ENCODE results near the gene GJC2. TPM values are rescaled to one million over a fixed set of nuclear protein-coding genes. Genes with fewer than 3 reads are reported as not detected.

GJC2 gene
- total RNA-seq, 2 donors from 2014 or later: 1.9 to 4.1 TPM

GRCh38 chr1:228156515-228156881 is 6.8 kb downstream of the GJC2 start:
- H3K36me3 ChIP-seq: no peaks in the 10 kb centered on the region
- DNase-seq (ENCODE audit: low spot score): no peak
- no peaks in the 10 kb centered on the region for H3K9me3 ChIP-seq
- no peak overlapping the region for H3K4me3 ChIP-seq
- H3K27me3 ChIP-seq (replicated peaks; ENCODE audit: insufficient read depth): no peaks in the 10 kb centered on the region
- H3K27ac ChIP-seq: no peak overlapping the region
- WGBS: 76% methylated on average over 6 of the region's 9 CpGs
- no peaks in the 10 kb centered on the region for H3K4me1 ChIP-seq (replicated peaks)
- no peak for TF ChIP-seq POLR2A (IDR thresholded peaks at IDR 0.05)
- TF ChIP-seq POLR2AphosphoS5 (IDR thresholded peaks at IDR 0.05): no peak
- TF ChIP-seq CTCF (IDR thresholded peaks at IDR 0.05): no peak
- intact Hi-C loops (cut with DNase I): no loop called here

- H3K9me3 ChIP-seq: no peaks in the 10 kb centered on the region
- 90% methylated on average over 15 of the region's 24 CpGs for WGBS
- H3K27me3 ChIP-seq (replicated peaks; ENCODE audit: insufficient read depth): no peaks in the 10 kb centered on the region
- H3K36me3 ChIP-seq: no peaks in the 10 kb centered on the region
- TF ChIP-seq POLR2A (IDR thresholded peaks at IDR 0.05): no peak
- TF ChIP-seq CTCF (IDR thresholded peaks at IDR 0.05): no peak
- no peak for TF ChIP-seq POLR2AphosphoS5 (IDR thresholded peaks at IDR 0.05)
- intact Hi-C loops (cut with DNase I): no loop called here
- H3K4me3 ChIP-seq: no peak overlapping the region
- H3K27ac ChIP-seq: no peak overlapping the region
- DNase-seq (ENCODE audit: low spot score): no peak
- H3K4me1 ChIP-seq (replicated peaks): no peaks in the 10 kb centered on the region
These were observed 7.4 kb downstream of the GJC2 start for GRCh38 chr1:228156941-228157728.

GRCh38 chr1:228157729-228158126 is 8.0 kb downstream of the GJC2 start:
- intact Hi-C loops (cut with DNase I): no loop called here
- WGBS: 67% methylated on average over 27 of the region's 43 CpGs

GRCh38 chr1:228158151-228159007 is 8.6 kb downstream of the GJC2 start:
- no peak for DNase-seq (ENCODE audit: low spot score)
- Histone ChIP-seq H3K36me3 (no peaks in the 10 kb centered on the region), H3K4me3 (no peak overlapping the region), H3K4me1 (replicated peaks) (no peaks in the 10 kb centered on the region), H3K27me3 (replicated peaks; ENCODE audit: insufficient read depth) (no peaks in the 10 kb centered on the region), H3K9me3 (no peaks in the 10 kb centered on the region), H3K27ac (no peak overlapping the region)
- 50% methylated on average over 70 of the region's 98 CpGs for WGBS
- intact Hi-C loops (cut with DNase I): no loop called here
- TF ChIP-seq POLR2A (IDR thresholded peaks at IDR 0.05): no peak
- no peak for TF ChIP-seq CTCF (IDR thresholded peaks at IDR 0.05)
- no peak for TF ChIP-seq POLR2AphosphoS5 (IDR thresholded peaks at IDR 0.05)

More at GRCh38 chr1:228157729-228158126, 8.0 kb downstream of the GJC2 start:
- Histone ChIP-seq H3K27me3 (replicated peaks; ENCODE audit: insufficient read depth) (no peaks in the 10 kb centered on the region), H3K4me3 (no peak overlapping the region), H3K27ac (no peak overlapping the region), H3K4me1 (replicated peaks) (no peaks in the 10 kb centered on the region), H3K36me3 (no peaks in the 10 kb centered on the region), H3K9me3 (no peaks in the 10 kb centered on the region)
- no peak for DNase-seq (ENCODE audit: low spot score)
- TF ChIP-seq POLR2A (IDR thresholded peaks at IDR 0.05): no peak
- TF ChIP-seq POLR2AphosphoS5 (IDR thresholded peaks at IDR 0.05): no peak
- no peak for TF ChIP-seq CTCF (IDR thresholded peaks at IDR 0.05)

Measured in prostate gland (tissue), 2 donors.